GM13977 (cell line): ENCODE data around the gene EXOSC9.

Experiments used
- DNase-seq: peaks from one replicate; pipeline ENCODE4 v3.0.0; 2012; ENCODE audit warnings: low spot score
- in situ Hi-C: fragments of 300-500 bp; cut with MboI; formaldehyde crosslinking; loops from one replicate; pipeline ENCODE4 v1.12.0; 2022; ENCODE audit warnings: low sequenced_read_pairs, low pct_unique_long_range_greater_than_20kb, mixed read lengths, inconsistent platforms; ENCODE audit not compliant: unreplicated experiment
- TF ChIP-seq, protein P1 (sequence below): IDR thresholded peaks from 2 replicates; pipeline ENCODE4 v1.5.1; 2012; ENCODE audit warnings: mild to moderate bottlenecking, control low read depth; ENCODE audit not compliant: insufficient read depth; ENCODE audit errors: extremely low read depth, missing control alignments

Gene EXOSC9

DNA sequence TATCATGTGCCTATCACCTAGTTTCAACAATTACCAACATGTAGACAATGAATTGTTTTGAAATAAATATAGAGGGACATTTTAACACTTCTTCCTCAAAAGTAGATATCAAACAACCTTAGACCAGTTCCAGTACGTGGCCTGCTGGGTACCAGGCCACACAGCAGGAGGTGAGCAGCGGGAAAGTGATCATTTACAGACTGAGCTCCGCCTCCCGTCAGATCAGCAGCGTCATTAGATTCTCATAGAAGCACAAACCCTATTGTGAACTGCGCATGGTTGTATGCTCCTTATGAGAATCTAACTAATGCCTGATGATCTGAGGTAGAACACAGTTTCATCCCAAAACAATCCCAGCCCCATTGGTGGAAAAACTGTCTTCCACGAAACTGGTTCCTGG lies 62.7 kb downstream of the EXOSC9 start:
- DNase-seq, result no peak
- in situ Hi-C loops, result no loop called here
- TF ChIP-seq, protein P1, sequence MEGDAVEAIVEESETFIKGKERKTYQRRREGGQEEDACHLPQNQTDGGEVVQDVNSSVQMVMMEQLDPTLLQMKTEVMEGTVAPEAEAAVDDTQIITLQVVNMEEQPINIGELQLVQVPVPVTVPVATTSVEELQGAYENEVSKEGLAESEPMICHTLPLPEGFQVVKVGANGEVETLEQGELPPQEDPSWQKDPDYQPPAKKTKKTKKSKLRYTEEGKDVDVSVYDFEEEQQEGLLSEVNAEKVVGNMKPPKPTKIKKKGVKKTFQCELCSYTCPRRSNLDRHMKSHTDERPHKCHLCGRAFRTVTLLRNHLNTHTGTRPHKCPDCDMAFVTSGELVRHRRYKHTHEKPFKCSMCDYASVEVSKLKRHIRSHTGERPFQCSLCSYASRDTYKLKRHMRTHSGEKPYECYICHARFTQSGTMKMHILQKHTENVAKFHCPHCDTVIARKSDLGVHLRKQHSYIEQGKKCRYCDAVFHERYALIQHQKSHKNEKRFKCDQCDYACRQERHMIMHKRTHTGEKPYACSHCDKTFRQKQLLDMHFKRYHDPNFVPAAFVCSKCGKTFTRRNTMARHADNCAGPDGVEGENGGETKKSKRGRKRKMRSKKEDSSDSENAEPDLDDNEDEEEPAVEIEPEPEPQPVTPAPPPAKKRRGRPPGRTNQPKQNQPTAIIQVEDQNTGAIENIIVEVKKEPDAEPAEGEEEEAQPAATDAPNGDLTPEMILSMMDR, result no peak
